Glutamatergic neuron (in vitro differentiated cells): ENCODE measurements around the gene PRICKLE2. TPM values are rescaled to one million over a fixed set of nuclear protein-coding genes. Genes with fewer than 3 reads are reported as not detected.

Source experiments
- DNase-seq: peaks from one replicate; pipeline ENCODE4 v3.0.0; 2022
- H3K27ac Mint-ChIP-seq: one replicate; pipeline ENCODE4 v1.8.0; 2020; ENCODE audit warnings: mild to moderate bottlenecking, mixed read lengths, inconsistent platforms; ENCODE audit not compliant: unreplicated experiment
- H3K27me3 Mint-ChIP-seq: one replicate; pipeline ENCODE4 v1.8.0; 2020; ENCODE audit warnings: mild to moderate bottlenecking, moderate library complexity, mixed read lengths, inconsistent platforms; ENCODE audit not compliant: unreplicated experiment
- H3K36me3 Mint-ChIP-seq: one replicate; pipeline ENCODE4 v1.8.0; 2020; ENCODE audit warnings: mild to moderate bottlenecking, mixed read lengths, inconsistent platforms; ENCODE audit not compliant: unreplicated experiment
- H3K4me1 Mint-ChIP-seq: one replicate; pipeline ENCODE4 v1.8.0; 2020; ENCODE audit warnings: mild to moderate bottlenecking, low read depth, mixed read lengths, inconsistent platforms; ENCODE audit not compliant: unreplicated experiment
- H3K4me3 Mint-ChIP-seq: one replicate; pipeline ENCODE4 v1.8.0; 2020; ENCODE audit warnings: mild to moderate bottlenecking, mixed read lengths, inconsistent platforms; ENCODE audit not compliant: unreplicated experiment
- H3K9me3 Mint-ChIP-seq: one replicate; pipeline ENCODE4 v1.8.0; 2020; ENCODE audit warnings: mild to moderate bottlenecking, moderate library complexity, mixed read lengths, inconsistent platforms; ENCODE audit not compliant: unreplicated experiment
- CTCF ChIP-seq: fragments of 200-600 bp; sonication (generic); IDR thresholded peaks from one replicate; pipeline ENCODE4 v1.5.0; 2021; ENCODE audit not compliant: partially characterized antibody, unreplicated experiment
- total RNA-seq: library from RNA; stranded (reverse); fragmentation: NEBNext Ultra II Directional; extraction: Animal tissue kit (Norgen Biotek cat#: 25700); gene quantifications from one replicate; pipeline ENCODE4 v1.2.1, GENCODE V29; 2021; ENCODE audit not compliant: unreplicated experiment

Gene PRICKLE2
- total RNA-seq, 1 donor from 2014 or later: 18.9 TPM

GRCh38 chr3:64215559-64215958 lies 9.7 kb downstream of the PRICKLE2 start:
- no peak for TF ChIP-seq CTCF
- no peak overlapping the region for H3K27ac Mint-ChIP-seq
- no peak overlapping the region for H3K4me3 Mint-ChIP-seq
- DNase-seq: no peak
- peaks cover 2% of the 10 kb centered on the region for H3K9me3 Mint-ChIP-seq
- no peaks in the 10 kb centered on the region for H3K36me3 Mint-ChIP-seq
- peaks cover 51% of the 10 kb centered on the region for H3K4me1 Mint-ChIP-seq
- no peaks in the 10 kb centered on the region for H3K27me3 Mint-ChIP-seq

- H3K9me3 Mint-ChIP-seq: peaks cover 2% of the 10 kb centered on the region
- H3K4me3 Mint-ChIP-seq: peak overlapping the region; percentile 58
- no peak overlapping the region for H3K27ac Mint-ChIP-seq
- H3K36me3 Mint-ChIP-seq: no peaks in the 10 kb centered on the region
- H3K4me1 Mint-ChIP-seq: peaks cover 46% of the 10 kb centered on the region
- no peak for TF ChIP-seq CTCF
- no peak for DNase-seq
- no peaks in the 10 kb centered on the region for H3K27me3 Mint-ChIP-seq
Measured at GRCh38 chr3:64215103-64215502, 10.2 kb downstream of the PRICKLE2 start.

GRCh38 chr3:64214381-64215018 lies 10.8 kb downstream of the PRICKLE2 start:
- Mint-ChIP-seq H3K4me1 (peaks cover 41% of the 10 kb centered on the region), H3K9me3 (peaks cover 2% of the 10 kb centered on the region), H3K4me3 (peak overlapping the region; percentile 58), H3K36me3 (no peaks in the 10 kb centered on the region), H3K27ac (peak overlapping the region; percentile 37), H3K27me3 (no peaks in the 10 kb centered on the region)
- no peak for DNase-seq
- TF ChIP-seq CTCF: no peak

- H3K36me3 Mint-ChIP-seq: no peaks in the 10 kb centered on the region
- no peak for DNase-seq
- H3K27me3 Mint-ChIP-seq: no peaks in the 10 kb centered on the region
- no peak overlapping the region for H3K4me3 Mint-ChIP-seq
- TF ChIP-seq CTCF: no peak
- H3K9me3 Mint-ChIP-seq: peaks cover 2% of the 10 kb centered on the region
- peaks cover 36% of the 10 kb centered on the region for H3K4me1 Mint-ChIP-seq
- peak overlapping the region; percentile 37 for H3K27ac Mint-ChIP-seq
Measured at GRCh38 chr3:64213962-64214379, 11.3 kb downstream of the PRICKLE2 start.

- H3K9me3 Mint-ChIP-seq: peaks cover 2% of the 10 kb centered on the region
- H3K4me1 Mint-ChIP-seq: peaks cover 32% of the 10 kb centered on the region
- no peaks in the 10 kb centered on the region for H3K36me3 Mint-ChIP-seq
- no peak overlapping the region for H3K27ac Mint-ChIP-seq
- no peaks in the 10 kb centered on the region for H3K27me3 Mint-ChIP-seq
- no peak for TF ChIP-seq CTCF
- no peak overlapping the region for H3K4me3 Mint-ChIP-seq
- no peak for DNase-seq
Measured at GRCh38 chr3:64213224-64213878, 11.9 kb downstream of the PRICKLE2 start.
